GDM1 (cell line): ENCODE measurements around the gene CACNA1A.
"Not testable (repeated sequence)": the region's sequence is repeated elsewhere in the genome, so short reads cannot be mapped to it uniquely, and the experiment has no call there.

ENCODE experiments used
- DNase-seq: peaks from one replicate; lab custom pipeline; 2025; lab: John Stamatoyannopoulos, UW

CACNA1A gene

DNA sequence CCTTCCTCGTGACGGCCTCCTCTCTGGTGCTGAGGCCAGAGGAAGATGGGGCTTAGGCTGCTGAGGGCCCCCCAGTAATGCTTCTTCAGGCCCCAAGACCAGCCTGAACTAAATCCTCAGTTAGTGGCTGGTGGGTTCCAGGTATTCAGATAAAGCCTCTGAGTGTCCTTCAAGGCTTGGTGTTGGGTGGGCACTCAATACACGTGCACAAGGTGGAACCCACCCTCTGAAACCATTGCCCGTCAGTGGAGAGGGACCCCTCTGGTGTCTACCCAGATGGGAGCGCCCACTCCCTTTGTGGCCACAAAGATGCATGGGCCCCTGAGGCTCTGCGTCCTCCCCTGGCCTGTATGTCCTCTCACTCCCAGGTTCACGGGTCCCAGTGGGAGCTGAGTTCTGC lies 277.0 kb downstream of the CACNA1A start:
- DNase-seq: no peak

- no peak for DNase-seq
These were observed 277.7 kb downstream of the CACNA1A start for GRCh38 chr19:13228561-13228960.

DNA sequence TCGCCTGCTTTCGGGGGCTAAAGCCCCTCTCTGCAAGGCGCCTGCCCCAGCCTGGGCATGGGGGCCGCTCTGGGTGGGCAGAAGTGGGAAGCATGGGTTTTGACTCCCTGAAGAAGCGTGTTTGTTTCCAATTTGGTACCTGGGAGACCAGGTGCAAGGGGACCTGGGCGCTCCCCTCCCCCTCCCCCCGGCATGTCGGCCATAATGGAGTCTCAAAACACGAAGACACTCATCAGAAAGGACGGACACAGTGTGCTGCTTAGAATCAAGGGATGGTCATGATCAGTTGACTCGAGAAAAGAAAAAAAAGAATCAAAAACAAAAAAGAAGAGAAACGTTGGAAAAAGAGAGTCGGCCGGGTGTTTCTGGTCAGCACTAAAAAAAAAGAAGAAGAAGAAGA lies 279.3 kb downstream of the CACNA1A start:
- DNase-seq: no peak

DNA sequence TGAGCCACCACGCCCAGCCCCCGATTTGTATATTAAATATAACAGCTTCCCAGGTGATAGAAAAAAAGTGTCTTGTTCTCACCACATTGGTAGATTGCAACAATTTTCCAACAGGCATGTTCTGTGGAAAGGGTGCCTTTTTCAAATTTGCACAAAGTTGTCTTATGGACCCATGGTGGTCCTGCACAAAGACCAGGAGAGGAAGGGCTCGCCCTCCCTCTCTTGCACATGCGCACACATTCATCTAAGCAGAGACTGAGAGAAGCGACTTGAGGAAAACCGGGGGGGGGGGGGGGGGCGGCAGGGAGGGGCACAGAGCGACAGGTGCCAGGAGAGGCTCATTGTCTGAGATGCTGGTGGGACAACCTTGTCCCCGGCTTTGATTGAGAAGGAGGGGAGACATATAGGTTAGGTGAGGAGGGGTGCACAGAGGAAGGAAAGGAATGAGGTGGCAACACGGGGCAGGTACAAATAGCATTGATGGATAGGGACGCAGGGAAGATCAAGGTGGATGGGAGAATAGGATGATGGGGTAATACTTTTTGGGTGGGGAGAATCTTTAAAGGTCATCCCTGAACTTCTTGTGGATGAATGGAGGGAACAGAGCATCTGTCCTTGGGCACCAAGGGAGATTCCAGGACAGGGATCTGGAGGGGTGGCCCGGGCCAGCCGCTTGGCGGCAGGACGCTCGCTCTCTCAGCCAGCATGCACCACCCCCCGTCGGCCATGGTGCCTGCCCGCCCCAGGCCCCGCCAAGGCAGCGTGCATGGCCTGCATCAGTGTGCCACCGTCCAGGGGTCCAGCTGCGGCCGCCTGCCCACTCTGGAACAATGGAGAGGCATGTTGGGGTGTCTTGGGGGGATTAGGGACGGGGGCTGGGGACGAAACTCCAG lies 280.1 kb downstream of the CACNA1A start:
- no peak for DNase-seq

DNA sequence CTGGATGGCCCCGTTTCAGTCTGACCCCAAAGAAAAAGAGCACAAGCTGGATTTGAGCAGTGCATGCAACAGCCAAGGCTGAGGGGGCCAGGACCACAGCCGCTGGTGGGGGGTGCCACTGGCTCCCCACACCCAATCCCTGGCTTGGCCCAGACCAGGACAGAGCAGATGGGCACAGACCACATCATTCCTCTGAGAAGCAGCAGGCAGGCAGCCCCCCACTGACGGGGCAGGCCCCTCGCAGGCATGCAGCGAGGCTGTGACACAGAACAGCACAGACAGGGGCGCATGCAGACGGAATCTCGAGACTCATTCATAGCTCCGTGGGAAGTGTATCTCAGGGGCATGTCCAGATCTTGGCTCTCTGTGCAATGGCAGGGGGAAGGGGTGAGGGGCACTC lies 281.2 kb downstream of the CACNA1A start:
- no peak for DNase-seq

DNA sequence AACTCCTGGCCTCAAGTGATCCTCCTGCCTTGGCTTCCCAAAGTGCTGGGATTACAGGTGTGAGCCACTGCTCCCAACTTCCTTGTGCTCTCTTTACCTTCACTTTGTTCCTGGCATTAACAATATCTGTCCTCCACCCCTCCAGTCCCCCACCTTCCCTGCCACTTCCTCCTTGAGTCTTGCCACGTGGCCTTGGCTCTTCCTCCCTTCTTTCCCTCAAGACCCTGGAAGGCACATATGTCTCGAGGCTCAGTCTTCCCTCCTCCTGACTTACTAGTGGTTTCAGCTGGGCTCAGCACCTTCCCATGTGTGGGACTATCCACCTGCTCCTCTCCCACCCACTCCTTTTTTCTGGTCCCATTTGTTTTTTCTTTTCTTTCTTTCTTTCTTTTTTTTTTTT lies 285.4 kb downstream of the CACNA1A start:
- no peak for DNase-seq

DNA sequence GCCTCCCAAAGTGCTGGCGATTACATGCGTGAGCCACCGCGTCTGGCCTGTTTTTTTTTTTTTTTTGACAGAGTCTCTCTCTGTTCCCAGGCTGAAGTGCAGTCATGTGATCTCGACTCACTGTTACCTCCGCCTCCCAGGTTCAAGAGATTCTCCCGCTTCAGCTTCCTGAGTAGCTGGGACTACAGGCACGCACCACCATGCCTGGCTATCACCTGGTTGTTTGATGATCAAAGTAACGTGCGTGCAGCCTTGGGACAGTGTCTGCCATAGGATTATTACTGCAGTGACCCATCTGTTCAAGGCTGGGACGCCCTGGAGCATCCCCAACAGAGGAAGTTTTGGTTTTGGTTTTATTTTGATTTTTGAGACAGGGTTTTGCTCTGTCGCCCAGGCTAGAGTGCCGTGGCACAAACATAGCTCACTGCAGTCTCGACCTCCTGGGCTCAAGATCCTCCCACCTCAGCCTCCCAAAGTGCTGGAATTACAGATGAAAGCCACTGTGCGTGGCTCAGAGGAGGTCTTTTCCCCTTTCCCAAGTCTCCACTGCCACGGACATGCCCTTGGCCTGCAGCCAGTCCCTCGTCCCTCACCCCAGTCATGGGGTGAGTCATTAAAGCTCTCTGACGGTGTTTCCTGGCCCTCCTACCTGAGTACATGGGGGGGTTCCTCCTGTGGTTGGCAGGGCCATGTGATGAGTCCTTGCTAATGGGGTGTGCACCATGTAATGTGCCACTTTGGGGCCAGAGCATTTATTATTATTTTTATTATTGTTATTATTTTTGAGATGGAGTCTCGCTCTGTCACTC lies 290.5 kb downstream of the CACNA1A start:
- no peak for DNase-seq

- DNase-seq: no peak
These were observed 292.1 kb downstream of the CACNA1A start for GRCh38 chr19:13214036-13214730.

DNA sequence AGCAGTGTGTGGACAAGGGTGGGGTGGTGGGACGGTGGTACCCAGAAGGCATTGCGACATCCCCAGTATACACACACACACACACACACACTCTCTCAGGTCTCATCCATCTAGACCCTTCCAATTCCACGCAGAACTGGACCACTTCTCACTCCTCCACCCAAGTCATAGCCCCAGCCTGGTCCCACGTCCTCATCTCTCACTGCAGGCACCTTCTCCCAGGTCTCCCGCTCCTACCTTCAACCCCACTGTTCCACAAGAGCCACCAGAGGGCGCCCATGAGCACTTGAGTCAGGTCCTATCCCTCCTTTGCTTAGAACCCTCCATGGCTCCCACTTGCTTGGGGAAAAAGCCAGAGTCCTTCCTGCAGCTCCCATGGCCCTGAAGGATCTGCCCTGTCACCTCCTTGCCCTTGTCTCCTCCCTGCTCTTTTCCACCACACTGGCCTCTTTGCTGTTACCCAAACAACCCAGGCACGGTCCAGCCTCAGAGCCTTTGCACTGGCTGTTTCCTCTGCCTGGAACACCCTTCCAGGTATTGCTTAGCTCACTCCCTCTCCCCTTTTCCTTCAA lies 293.4 kb downstream of the CACNA1A start:
- DNase-seq: peak; percentile 32

DNA sequence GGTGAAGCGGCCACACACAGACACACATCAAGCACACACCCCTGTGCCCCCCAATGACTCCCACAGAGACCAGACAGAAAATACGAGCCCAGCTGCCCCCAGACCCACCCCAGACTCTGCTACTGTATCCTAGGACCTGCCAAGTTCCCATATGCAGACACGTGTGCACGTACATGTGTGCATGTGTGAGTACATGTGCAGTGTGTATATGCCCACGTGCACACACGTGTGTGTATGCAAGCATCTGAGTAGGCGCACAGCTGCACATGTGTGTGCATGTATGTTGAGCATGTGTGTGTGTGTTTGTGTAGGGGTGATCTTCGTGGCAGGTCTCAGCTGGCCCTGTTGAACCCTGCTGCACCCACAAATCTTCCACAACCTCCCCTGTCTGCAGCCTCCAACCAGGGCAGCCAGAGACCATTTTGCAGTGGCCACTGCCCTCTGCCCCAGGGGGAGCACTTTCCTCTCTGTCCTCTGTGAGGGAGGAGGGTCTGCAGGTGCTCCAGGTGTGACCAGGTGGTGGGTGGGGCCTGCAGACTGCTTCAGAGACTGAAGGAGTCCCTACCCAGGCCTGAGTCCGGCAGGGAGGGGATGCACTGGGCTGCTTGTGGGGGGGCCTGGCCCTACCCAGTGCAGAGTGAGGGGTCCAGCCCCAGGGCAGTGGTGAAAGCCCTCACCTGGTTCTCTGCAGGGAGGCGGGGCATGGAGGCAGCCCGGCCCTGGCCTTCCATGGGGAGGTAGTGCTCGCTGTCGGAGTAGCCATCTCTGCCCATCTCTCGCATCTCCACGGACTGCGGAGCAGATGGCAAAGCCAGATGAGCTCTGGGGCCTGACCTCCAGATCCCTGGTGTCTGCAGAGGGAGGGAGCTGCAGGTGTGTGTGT lies 294.6 kb downstream of the CACNA1A start:
- no peak for DNase-seq

- no peak for DNase-seq
These were observed 295.3 kb downstream of the CACNA1A start for GRCh38 chr19:13210941-13211340.

DNA sequence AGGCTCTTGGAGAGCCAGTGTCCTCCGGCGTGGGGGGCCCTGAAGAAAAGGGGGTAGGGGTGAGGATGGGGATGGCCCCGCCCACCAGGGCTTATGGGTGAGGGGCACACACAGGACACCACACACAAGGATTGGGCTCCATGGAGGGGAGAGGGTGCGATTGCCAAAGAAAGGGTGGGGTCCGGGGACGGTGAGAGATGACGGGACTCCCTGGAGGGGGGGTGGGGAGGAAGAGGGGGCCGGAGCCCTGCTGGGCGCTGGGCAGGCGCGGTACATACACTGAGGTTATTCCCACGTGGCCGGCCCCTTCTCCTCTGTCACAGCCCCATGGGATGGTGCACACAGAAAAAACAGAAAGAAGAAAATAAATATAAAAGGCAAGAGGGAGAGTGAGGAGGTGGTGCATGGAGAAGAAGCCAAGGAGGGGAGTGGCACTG lies 295.9 kb downstream of the CACNA1A start:
- DNase-seq: no peak

- DNase-seq: no peak
These were observed 296.6 kb downstream of the CACNA1A start for GRCh38 chr19:13209484-13210338.

DNA sequence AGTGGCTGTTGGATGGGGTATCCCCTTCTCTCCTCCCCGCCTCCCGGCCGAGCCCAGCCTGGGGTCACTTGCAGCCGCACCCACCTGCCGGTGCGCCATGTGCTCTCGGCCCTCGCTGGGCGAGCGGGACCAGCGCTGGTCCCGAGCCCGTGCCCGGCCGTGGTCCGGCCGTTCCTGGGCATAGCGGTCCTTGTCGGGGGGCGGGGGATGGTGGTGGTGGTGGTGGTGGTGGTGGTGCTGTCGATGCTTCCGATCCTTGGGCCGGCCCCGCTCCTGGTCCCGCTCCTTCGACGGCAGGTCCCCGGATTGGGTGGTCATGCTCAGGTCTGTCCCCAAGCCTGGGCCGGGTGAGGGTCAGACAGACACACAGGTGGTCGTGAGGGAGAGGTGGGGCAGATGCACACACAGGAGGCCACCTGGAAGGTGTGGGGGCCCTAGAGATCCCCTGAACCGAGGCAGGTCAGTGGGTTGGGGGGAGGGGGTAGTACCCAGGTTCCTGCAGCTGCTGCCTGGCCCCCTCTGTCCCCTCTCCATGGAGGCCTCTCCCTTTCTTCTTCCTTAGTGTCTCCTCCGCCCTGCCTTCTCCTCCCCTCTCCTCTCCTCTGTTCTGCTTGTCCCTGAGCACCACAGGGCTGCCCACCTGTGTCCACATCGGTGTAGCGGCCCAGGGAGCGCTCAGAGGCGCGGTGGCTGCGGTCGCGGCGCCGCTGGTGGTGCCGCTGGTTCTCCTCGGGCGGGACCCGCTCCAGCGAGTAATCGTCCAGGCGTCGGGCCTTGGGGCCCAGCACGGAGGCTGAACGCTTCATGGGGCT lies 297.4 kb downstream of the CACNA1A start:
- no peak for DNase-seq

GRCh38 chr19:13207846-13208671 lies 298.2 kb downstream of the CACNA1A start:
- DNase-seq: peak; percentile 30

- DNase-seq: no peak
These were observed 298.9 kb downstream of the CACNA1A start for GRCh38 chr19:13207237-13207845.

GRCh38 chr19:13206587-13206986 lies 299.7 kb downstream of the CACNA1A start:
- no peak for DNase-seq

DNA sequence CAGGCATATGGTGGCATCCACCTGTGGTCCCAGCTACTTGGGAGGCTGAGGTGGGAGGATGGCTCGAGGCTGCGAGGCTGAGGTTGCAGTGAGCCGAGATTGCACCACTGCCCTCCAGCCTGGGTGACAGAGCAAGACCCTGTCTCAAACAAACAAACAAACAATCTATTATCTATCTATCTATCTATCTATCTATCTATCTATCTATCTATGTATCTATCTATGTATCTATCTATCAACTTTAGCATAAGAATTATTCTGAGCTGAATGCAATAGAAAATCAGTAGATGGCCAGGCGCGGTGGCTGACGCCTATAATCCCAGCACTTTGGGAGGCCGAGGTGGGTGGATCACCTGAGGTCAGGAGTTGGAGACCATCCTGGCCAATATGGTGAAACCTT lies 304.2 kb downstream of the CACNA1A start:
- not testable (repeated sequence) for DNase-seq
